ENCODE data around the gene CFAP210.
"Not testable (repeated sequence)": the region's sequence is repeated elsewhere in the genome, so short reads cannot be mapped to it uniquely, and the experiment has no call there.

Gene CFAP210

DNA sequence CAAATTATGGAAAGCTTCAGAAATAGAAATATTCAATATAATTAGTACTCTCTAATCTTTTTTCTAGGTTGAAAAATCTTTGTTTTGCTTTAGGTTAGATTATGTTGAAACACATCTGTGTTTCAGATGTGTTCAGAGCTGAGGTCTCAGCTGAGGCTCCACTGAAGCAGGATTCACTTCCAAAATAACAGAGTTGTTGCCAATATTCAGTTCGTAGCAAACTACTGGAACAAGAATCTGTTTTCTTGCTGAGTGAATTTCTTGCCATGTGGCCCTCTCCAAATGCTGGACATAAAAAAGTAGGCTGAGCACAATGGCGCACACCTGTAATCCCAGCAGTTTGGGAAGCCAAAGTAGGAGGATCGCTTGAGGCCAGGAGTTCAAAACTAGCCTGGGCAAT, 8.8 kb upstream of the CFAP210 start:
- Mint-ChIP-seq H3K4me3 (no peak overlapping the region), H3K27me3 (ENCODE audit: low read depth, poor library complexity) (peaks cover 4% of the 10 kb centered on the region), H3K36me3 (ENCODE audit: low read depth) (peaks cover 51% of the 10 kb centered on the region), H3K9me3 (peaks cover 4% of the 10 kb centered on the region), H3K27ac (no peak overlapping the region), H3K4me1 (no peaks in the 10 kb centered on the region)
- no peak for TF ChIP-seq CTCF (IDR thresholded peaks at IDR 0.05)
- DNase-seq: no peak

DNA sequence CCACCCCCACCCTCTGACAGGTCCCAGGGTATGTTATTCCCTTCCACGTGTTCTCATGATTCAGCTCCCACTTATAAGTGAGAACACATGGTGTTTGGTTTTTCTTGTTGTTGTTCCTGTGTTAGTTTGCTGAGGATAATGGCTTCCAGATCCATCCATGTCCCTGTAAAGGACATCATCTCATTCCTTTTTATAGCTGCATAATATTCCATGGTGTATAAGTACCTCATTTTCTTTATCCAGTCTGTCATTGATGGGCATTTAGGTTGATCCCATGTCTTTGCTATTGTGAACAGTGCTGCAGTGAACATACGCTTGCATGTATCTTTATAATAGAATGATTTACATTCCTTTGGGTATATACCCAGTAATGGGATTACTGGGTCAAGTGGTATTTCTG, 5.0 kb upstream of the CFAP210 start:
- not testable (repeated sequence) for H3K27me3 Mint-ChIP-seq (ENCODE audit: low read depth, poor library complexity); DNase-seq; H3K9me3 Mint-ChIP-seq; H3K27ac Mint-ChIP-seq; H3K4me3 Mint-ChIP-seq
- H3K36me3 Mint-ChIP-seq (ENCODE audit: low read depth): peaks cover 40% of the 10 kb centered on the region
- H3K4me1 Mint-ChIP-seq: peaks cover 16% of the 10 kb centered on the region

DNA sequence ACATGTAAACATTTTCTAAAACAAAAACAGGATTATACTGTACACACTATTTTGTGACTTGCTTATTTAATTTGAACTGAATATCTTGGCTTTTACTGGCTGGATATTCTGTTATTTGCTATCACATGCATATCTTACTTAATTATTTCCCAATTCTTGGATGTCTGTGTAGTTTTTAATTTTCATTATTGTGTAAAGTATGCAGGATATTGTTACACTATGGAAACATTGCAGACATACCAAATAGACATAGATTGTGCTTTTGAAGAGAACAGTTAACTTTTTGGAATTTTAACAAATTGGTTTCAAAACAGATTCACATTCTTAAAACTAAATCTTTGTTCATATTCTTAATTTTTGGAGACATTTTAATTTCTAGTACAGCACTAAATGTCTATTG, 2.2 kb upstream of the CFAP210 start:
- no peak overlapping the region for H3K4me3 Mint-ChIP-seq
- no peak for DNase-seq
- no peak overlapping the region for H3K27ac Mint-ChIP-seq
- peaks cover 5% of the 10 kb centered on the region for H3K9me3 Mint-ChIP-seq
- peaks cover 25% of the 10 kb centered on the region for H3K4me1 Mint-ChIP-seq
- peaks cover 16% of the 10 kb centered on the region for H3K27me3 Mint-ChIP-seq (ENCODE audit: low read depth, poor library complexity)
- H3K36me3 Mint-ChIP-seq (ENCODE audit: low read depth): peaks cover 39% of the 10 kb centered on the region
- no peak for TF ChIP-seq CTCF (IDR thresholded peaks at IDR 0.05)

DNA sequence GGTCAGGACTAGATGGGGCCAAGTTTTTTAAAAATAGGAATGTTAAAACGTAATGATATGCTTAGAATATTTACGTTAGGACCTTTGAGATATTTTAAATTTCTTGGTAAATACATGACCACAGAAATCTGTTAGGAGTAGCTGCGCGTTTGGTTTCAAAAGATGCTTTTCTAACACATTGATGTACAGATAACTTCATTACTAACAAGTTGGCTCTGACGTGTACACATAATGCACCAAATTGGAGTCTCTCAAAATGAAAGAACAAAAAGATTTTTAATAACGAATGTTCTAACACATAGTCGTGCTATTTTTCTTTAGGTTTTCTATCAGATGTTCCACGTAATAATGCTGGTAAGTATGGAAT, 672 bp upstream of the CFAP210 start:
- H3K27ac Mint-ChIP-seq: no peak overlapping the region
- peaks cover 13% of the 10 kb centered on the region for H3K9me3 Mint-ChIP-seq
- peaks cover 25% of the 10 kb centered on the region for H3K4me1 Mint-ChIP-seq
- H3K36me3 Mint-ChIP-seq (ENCODE audit: low read depth): peaks cover 38% of the 10 kb centered on the region
- H3K27me3 Mint-ChIP-seq (ENCODE audit: low read depth, poor library complexity): peaks cover 18% of the 10 kb centered on the region
- DNase-seq: no peak
- peak overlapping the region; percentile 92 for H3K4me3 Mint-ChIP-seq
- no peak for TF ChIP-seq CTCF (IDR thresholded peaks at IDR 0.05)

- no peak for DNase-seq
- no peak for TF ChIP-seq CTCF (IDR thresholded peaks at IDR 0.05)
- peaks cover 26% of the 10 kb centered on the region for H3K9me3 Mint-ChIP-seq
- H3K27me3 Mint-ChIP-seq (ENCODE audit: low read depth, poor library complexity): peaks cover 18% of the 10 kb centered on the region
- H3K27ac Mint-ChIP-seq: peak overlapping the region; percentile 99
- H3K36me3 Mint-ChIP-seq (ENCODE audit: low read depth): peaks cover 31% of the 10 kb centered on the region
- peak overlapping the region; percentile 92 for H3K4me3 Mint-ChIP-seq
- peaks cover 25% of the 10 kb centered on the region for H3K4me1 Mint-ChIP-seq
Observed at GRCh38 chr2:169693360-169693759, 845 bp downstream of the CFAP210 start.

DNA sequence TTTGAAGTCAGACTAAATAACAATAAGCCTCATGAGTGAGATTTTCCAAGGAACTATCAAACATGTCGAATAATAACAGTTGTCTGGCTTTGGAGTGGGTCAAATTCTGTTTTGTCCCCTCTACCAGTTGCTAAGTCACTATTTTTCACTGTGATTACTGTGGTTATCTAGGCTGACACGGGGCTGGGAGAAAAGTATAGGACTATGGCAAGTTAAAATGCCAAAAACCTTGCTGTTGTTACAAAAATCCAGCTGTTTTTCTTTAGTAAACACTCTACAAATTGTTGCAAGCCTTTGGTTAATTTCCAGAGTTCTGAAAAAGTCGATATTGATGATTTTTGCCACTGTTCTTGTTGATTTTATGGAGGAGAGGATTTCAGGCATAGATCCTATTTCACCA, 1.5 kb downstream of the CFAP210 start:
- H3K4me1 Mint-ChIP-seq: peaks cover 25% of the 10 kb centered on the region
- H3K27me3 Mint-ChIP-seq (ENCODE audit: low read depth, poor library complexity): peaks cover 18% of the 10 kb centered on the region
- no peak overlapping the region for H3K27ac Mint-ChIP-seq
- H3K36me3 Mint-ChIP-seq (ENCODE audit: low read depth): peaks cover 32% of the 10 kb centered on the region
- H3K9me3 Mint-ChIP-seq: peaks cover 29% of the 10 kb centered on the region
- no peak for DNase-seq
- no peak overlapping the region for H3K4me3 Mint-ChIP-seq
- no peak for TF ChIP-seq CTCF (IDR thresholded peaks at IDR 0.05)
